Ishikawa (cell line): Measurements from ENCODE around the gene PRDM1.

Source experiments
- CEBPB ChIP-seq: IDR thresholded peaks from 2 replicates; pipeline ENCODE4 v1.6.1; 2012
- EGR1 ChIP-seq: IDR thresholded peaks from 2 replicates; pipeline ENCODE4 v1.6.1; 2012
- MAX ChIP-seq: IDR thresholded peaks from 2 replicates; pipeline ENCODE4 v1.6.1; 2012
- NFIC ChIP-seq: IDR thresholded peaks from 2 replicates; pipeline ENCODE4 v1.6.1; 2012
- REST ChIP-seq: IDR thresholded peaks from 2 replicates; pipeline ENCODE4 v1.6.1; 2012; ENCODE audit warnings: low read depth, mild to moderate bottlenecking
- TAF1 ChIP-seq: IDR thresholded peaks from 2 replicates; pipeline ENCODE4 v1.6.1; 2012; ENCODE audit warnings: low read depth, mild to moderate bottlenecking
- TEAD4 ChIP-seq: IDR thresholded peaks from 2 replicates; pipeline ENCODE4 v1.6.1; 2012
- USF1 ChIP-seq: IDR thresholded peaks from 2 replicates; pipeline ENCODE4 v1.6.1; 2012
- YY1 ChIP-seq: IDR thresholded peaks from 2 replicates; pipeline ENCODE4 v1.6.1; 2012; ENCODE audit warnings: low read depth

GRCh38 chr6:106105493-106105892 is 19.4 kb downstream of the PRDM1 start:
- no peak for TF ChIP-seq YY1
- TF ChIP-seq REST, result no peak
- TF ChIP-seq TEAD4, result no peak
- TF ChIP-seq USF1, result no peak
- no peak for TF ChIP-seq NFIC
- TF ChIP-seq EGR1, result no peak
- TF ChIP-seq CEBPB, result no peak
- TF ChIP-seq TAF1, result no peak
- TF ChIP-seq MAX, result no peak
